MM.1S (cell line): ENCODE measurements around the gene ADAMTS7.
"Not testable (repeated sequence)": the region's sequence is repeated elsewhere in the genome, so short reads cannot be mapped to it uniquely, and the experiment has no call there.

Experiments used
- EZH2 ChIP-seq: fragments of 300-600 bp; sonication (generic); optimal IDR thresholded peaks from 2 replicates; pipeline ENCODE3; 2017; ENCODE audit warnings: low read depth, mild to moderate bottlenecking, antibody characterized with exemption, low read length, mixed read lengths
- EZH2phosphoT487 ChIP-seq: fragments of 300-600 bp; sonication (generic); IDR thresholded peaks from 2 replicates; pipeline ENCODE4 v1.6.1; 2018; ENCODE audit warnings: antibody characterized with exemption, low read length
- TF ChIP-seq, protein P1 (sequence below): fragments of 300-600 bp; sonication (generic); IDR thresholded peaks from 2 replicates; pipeline ENCODE4 v1.5.1; 2016; ENCODE audit warnings: antibody characterized with exemption, low read length, mixed read lengths

GRCh38 chr15:78753359-78753659, 58.0 kb downstream of the ADAMTS7 start:
- TF ChIP-seq, protein P1, sequence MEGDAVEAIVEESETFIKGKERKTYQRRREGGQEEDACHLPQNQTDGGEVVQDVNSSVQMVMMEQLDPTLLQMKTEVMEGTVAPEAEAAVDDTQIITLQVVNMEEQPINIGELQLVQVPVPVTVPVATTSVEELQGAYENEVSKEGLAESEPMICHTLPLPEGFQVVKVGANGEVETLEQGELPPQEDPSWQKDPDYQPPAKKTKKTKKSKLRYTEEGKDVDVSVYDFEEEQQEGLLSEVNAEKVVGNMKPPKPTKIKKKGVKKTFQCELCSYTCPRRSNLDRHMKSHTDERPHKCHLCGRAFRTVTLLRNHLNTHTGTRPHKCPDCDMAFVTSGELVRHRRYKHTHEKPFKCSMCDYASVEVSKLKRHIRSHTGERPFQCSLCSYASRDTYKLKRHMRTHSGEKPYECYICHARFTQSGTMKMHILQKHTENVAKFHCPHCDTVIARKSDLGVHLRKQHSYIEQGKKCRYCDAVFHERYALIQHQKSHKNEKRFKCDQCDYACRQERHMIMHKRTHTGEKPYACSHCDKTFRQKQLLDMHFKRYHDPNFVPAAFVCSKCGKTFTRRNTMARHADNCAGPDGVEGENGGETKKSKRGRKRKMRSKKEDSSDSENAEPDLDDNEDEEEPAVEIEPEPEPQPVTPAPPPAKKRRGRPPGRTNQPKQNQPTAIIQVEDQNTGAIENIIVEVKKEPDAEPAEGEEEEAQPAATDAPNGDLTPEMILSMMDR: not testable (repeated sequence)
- TF ChIP-seq EZH2, EZH2phosphoT487: not testable (repeated sequence)
